ENCODE results near the gene CFAP119.

- TF ChIP-seq POLR2A (IDR thresholded peaks at IDR 0.05; ENCODE audit: control extremely low read depth in 1 of 2, low read depth in 2 of 2, low read length in 2 of 2) (no peak), ATF3 (IDR thresholded peaks at IDR 0.05; ENCODE audit: insufficient read depth, low read depth, low read length) (no peak), POLR2AphosphoS5 (IDR thresholded peaks at IDR 0.05; ENCODE audit: low read depth, low read length) (no peak), ATF2 (IDR thresholded peaks at IDR 0.05; ENCODE audit: low read length) (no peak), USF2 (IDR thresholded peaks at IDR 0.05; ENCODE audit: low read length) (0 out of 2 replicates have a peak, but pooled peaks have one; percentile 41), EP300 (IDR thresholded peaks at IDR 0.05; ENCODE audit: borderline replicate concordance in 1 of 2, low read depth in 2 of 2, low read length in 2 of 2) (no peak), CREB1 (IDR thresholded peaks at IDR 0.05) (no peak)
These were observed 21.3 kb downstream of the CFAP119 start for GRCh38 chr16:30740364-30741251.

Data from H1 (cell line).